PC-3 (cell line): ENCODE measurements around the gene SNAP47. TPM values are rescaled to one million over a fixed set of nuclear protein-coding genes. Genes with fewer than 3 reads are reported as not detected.
A peak's percentile ranks its signal among the peaks of the same experiment; 100 is the strongest.

Source experiments
- ATAC-seq: fragments of 200-7000 bp; cut with Tn5 transposase; 2 replicates; pipeline ENCODE4 v1.9.1; 2020; ENCODE audit warnings: mild to moderate bottlenecking, moderate library complexity
- Bru-seq: library from RNA; stranded (reverse); fragments of 400-500 nt; gene quantifications from one replicate; lab custom pipeline; 2021; lab: Mats Ljungman, UMichigan
- BruChase-seq, 2 experiments: library from RNA; stranded (reverse); fragments of 400-500 nt; gene quantifications; one replicate each; lab custom pipeline; 2021; lab: Mats Ljungman, UMichigan
- BruUV-seq: library from RNA; stranded (reverse); fragments of 400-500 nt; replicated peaks from 2 replicates; lab custom pipeline; 2021; lab: Mats Ljungman, UMichigan
- CTCF ChIA-PET: fragments of 300-600 bp; sonication (Branson Sonifier 250); formaldehyde crosslinking; loops from one replicate; lab custom pipeline; 2022; ENCODE audit warnings: antibody characterized with exemption; lab: Charles Lee
- POLR2A ChIA-PET: fragments of 300-600 bp; sonication (Branson Sonifier 250); formaldehyde crosslinking; loops from one replicate; lab custom pipeline; 2022; ENCODE audit warnings: antibody characterized with exemption; ENCODE audit not compliant: unreplicated experiment; lab: Charles Lee
- DNase-seq: peaks from one replicate; pipeline ENCODE4 v3.0.0-alpha.2; 2015
- H2AFZ ChIP-seq: fragments of 300-600 bp; sonication (generic); 2 replicates; pipeline ENCODE4 v1.6.0; 2016; ENCODE audit warnings: antibody characterized with exemption, low read length
- H3F3A ChIP-seq: fragments of 300-600 bp; sonication (generic); one replicate; pipeline ENCODE4 v1.6.0; 2017; ENCODE audit warnings: antibody characterized with exemption, low read length, control low read depth, mild to moderate bottlenecking; ENCODE audit not compliant: unreplicated experiment
- H3K27ac ChIP-seq: fragments of 300-600 bp; sonication (generic); 2 replicates; pipeline ENCODE4 v1.5.1; 2016; ENCODE audit warnings: mild to moderate bottlenecking, low read length
- H3K27me3 ChIP-seq: fragments of 300-600 bp; sonication (generic); 2 replicates; pipeline ENCODE4 v1.6.1; 2016; ENCODE audit warnings: low read length, mixed read lengths
- H3K36me3 ChIP-seq: fragments of 300-600 bp; sonication (generic); 2 replicates; pipeline ENCODE4 v1.6.1; 2016; ENCODE audit warnings: low read depth, mixed run types, low read length, mixed read lengths
- H3K4me1 ChIP-seq: fragments of 300-600 bp; sonication (generic); 2 replicates; pipeline ENCODE4 v1.5.1; 2016; ENCODE audit warnings: low read length; ENCODE audit not compliant: insufficient read depth
- H3K4me2 ChIP-seq: fragments of 300-600 bp; sonication (generic); 2 replicates; pipeline ENCODE4 v1.6.0; 2016; ENCODE audit warnings: low read length
- H3K4me3 ChIP-seq: fragments of 300-600 bp; sonication (generic); 2 replicates; pipeline ENCODE4 v1.5.1; 2016; ENCODE audit warnings: mild to moderate bottlenecking, low read length, mixed read lengths
- H3K79me2 ChIP-seq: fragments of 300-600 bp; sonication (generic); 2 replicates; pipeline ENCODE4 v1.6.1; 2017; ENCODE audit warnings: low read length, mixed read lengths
- H3K9ac ChIP-seq: fragments of 300-600 bp; sonication (generic); 2 replicates; pipeline ENCODE4 v1.6.0; 2016; ENCODE audit warnings: mild to moderate bottlenecking, low read length
- H3K9me2 ChIP-seq: fragments of 300-600 bp; sonication (generic); replicated peaks from 2 replicates; pipeline ENCODE4 v1.6.1; 2016; ENCODE audit warnings: mixed run types, low read length, mixed read lengths
- H3K9me3 ChIP-seq: fragments of 300-600 bp; sonication (generic); 2 replicates; pipeline ENCODE4 v1.6.1; 2016; ENCODE audit warnings: low read length, mixed read lengths
- H4K20me1 ChIP-seq: fragments of 300-600 bp; sonication (generic); 2 replicates; pipeline ENCODE4 v1.6.1; 2016; ENCODE audit warnings: low read length, mixed read lengths
- CTCF ChIP-seq: fragments of 300-600 bp; sonication (generic); conservative IDR thresholded peaks from 2 replicates; pipeline ENCODE4 v1.5.1; 2017; ENCODE audit warnings: antibody characterized with exemption, low read depth, mild to moderate bottlenecking, low read length
- EZH2 ChIP-seq: fragments of 300-600 bp; sonication (generic); IDR thresholded peaks from one replicate; pipeline ENCODE4 v1.6.1; 2017; ENCODE audit warnings: antibody characterized with exemption, mild to moderate bottlenecking, low read length; ENCODE audit not compliant: unreplicated experiment
- EZH2phosphoT487 ChIP-seq: fragments of 300-600 bp; sonication (generic); IDR thresholded peaks from 2 replicates; pipeline ENCODE4 v1.6.1; 2018; ENCODE audit warnings: mild to moderate bottlenecking, antibody characterized with exemption, low read length, borderline replicate concordance
- intact Hi-C: fragments of 100-400 bp; cut with micrococcal nuclease; formaldehyde crosslinking; loops from 2 replicates; pipeline ENCODE4 v1.9.0; 2023
- long read RNA-seq: library from polyadenylated mRNA; unstranded; transcript quantifications from one replicate; pipeline ENCODE4 v2.0.0, GENCODE V29; 2021; ENCODE audit not compliant: unreplicated experiment
- total RNA-seq: library from RNA; depleted of rRNA; stranded (reverse); fragments of >200 nt; gene quantifications from 2 replicates; pipeline ENCODE4 v1.2.3, GENCODE V29; 2014; rRNA removed

Gene SNAP47
- total RNA-seq: 123 and 145 TPM in 2 replicates
- percentile 80 among the genes with signal in this experiment for Bru-seq, nascent RNA
- BruChase-seq, experiment 1, labeled RNA remaining after a 6-hour chase: percentile 83 among the genes with signal in this experiment
- BruChase-seq, experiment 2, labeled RNA remaining after a 2-hour chase: percentile 83 among the genes with signal in this experiment
- long read RNA-seq, transcript SNAP47-202 (5 exons, 2,362 nt): major isoform, 167 of 272 reads
- long read RNA-seq, transcript SNAP47-210 (3 exons, 2,375 nt): minor isoform, 9 of 272 reads
- long read RNA-seq, partial matches to known transcripts: 16 of 272 reads
- long read RNA-seq, other reads (novel, unspliced or antisense): 78 of 272 reads

GRCh38 chr1:227734856-227735538 lies at the start of gene SNAP47, which contains the start of gene JMJD4:
Gene SNAP47 (plus strand): TSS chr1:227735435. CDS start chr1:227747737, 12,302 bp downstream.
Gene JMJD4 (minus strand): TSS chr1:227735302. CDS start chr1:227735273, 29 bp downstream.
- H2AFZ ChIP-seq: peak within 1 kb of the TSS; percentile 87
- CTCF ChIA-PET: no interaction called here

GRCh38 chr1:227685807-227686206 lies 49.4 kb upstream of the SNAP47 start:
- Histone ChIP-seq H3K27ac (no peak overlapping the region), H3K79me2 (no peaks in the 10 kb centered on the region), H3K4me2 (no peak overlapping the region), H3K36me3 (no peaks in the 10 kb centered on the region), H3K9me3 (peaks cover 40% of the 10 kb centered on the region), H3K4me3 (no peak overlapping the region), H3K9ac (no peak overlapping the region), H3F3A (no peaks in the 10 kb centered on the region), H4K20me1 (no peaks in the 10 kb centered on the region), H3K27me3 (no peaks in the 10 kb centered on the region), H2AFZ (no peak overlapping the region), H3K9me2 (no peaks in the 10 kb centered on the region), H3K4me1 (no peaks in the 10 kb centered on the region)
- BruUV-seq: no TSS peak
- ATAC-seq (no peak), DNase-seq (no peak)
- intact Hi-C loops: no loop called here
- ChIA-PET CTCF (no interaction called here), POLR2A (no interaction called here)
- TF ChIP-seq CTCF: no peak
- TF ChIP-seq EZH2phosphoT487: no peak
- TF ChIP-seq EZH2: no peak

More at GRCh38 chr1:227734856-227735538, at the start of gene SNAP47, which contains the start of gene JMJD4:
- Histone ChIP-seq H3K36me3 (peaks cover 25% of the 10 kb centered on the region), H3F3A (no peaks in the 10 kb centered on the region), H3K27me3 (no peaks in the 10 kb centered on the region), H3K9me2 (no peaks in the 10 kb centered on the region), H4K20me1 (0 out of 2 replicates have a peak, but pooled peaks cover 5% of the 10 kb centered on the region), H3K9ac (peak within 1 kb of the TSS; percentile 91), H3K27ac (peak within 1 kb of the TSS; percentile 22), H3K4me1 (peaks cover 22% of the 10 kb centered on the region), H3K4me3 (peak within 1 kb of the TSS; percentile 80), H3K4me2 (peak within 1 kb of the TSS; percentile 86), H3K9me3 (no peaks in the 10 kb centered on the region), H3K79me2 (peaks cover 78% of the 10 kb centered on the region)
- ATAC-seq (peak; percentile 89), DNase-seq (peak; percentile 99)
- no TSS peak for BruUV-seq
- TF ChIP-seq EZH2phosphoT487: no peak
- TF ChIP-seq EZH2: no peak
- TF ChIP-seq CTCF: no peak
- POLR2A ChIA-PET: interaction anchor here (0.7 kb wide), 1 partner anchor 53 kb away, joined by 24 read pairs; no protein-coding TSS in a partner anchor
- intact Hi-C loops: loop anchor here (2.0 kb wide), 2 partner anchors 24 to 54 kb away; no protein-coding TSS in a partner anchor
